Heart right ventricle (tissue), 16 donors: ENCODE results near the gene CRYM. TPM values are rescaled to one million over a fixed set of nuclear protein-coding genes. Genes with fewer than 3 reads are reported as not detected.

Source experiments
- ATAC-seq, 8 donors: fragments of 200-7000 bp; cut with Tn5 transposase; one replicate each; pipeline ENCODE4 v1.9.1; 2020; ENCODE audit warnings: mild to moderate bottlenecking in 8 of 8, moderate library complexity in 8 of 8, moderate number of reproducible peaks in 1 of 8
- DNase-seq, 2 donors: peaks; one replicate each; pipeline ENCODE4 v3.0.0-alpha.2; 2020
- H3K27ac ChIP-seq, 10 donors: fragments of 200-600 bp; sonication (generic) in 2 of 10; one replicate each; pipeline versions ENCODE4 v1.5.0 to v1.8.0; 2020 to 2022; ENCODE audit warnings: mild to moderate bottlenecking in 3 of 10
- H3K27me3 ChIP-seq, 7 donors: fragments of 200-600 bp; one replicate each; pipeline ENCODE4 v1.8.0; 2021 to 2022; ENCODE audit warnings: mild to moderate bottlenecking in 2 of 7
- H3K36me3 ChIP-seq, 9 donors: fragments of 200-600 bp; sonication (generic) in 1 of 9; one replicate each; pipeline versions ENCODE4 v1.5.0 to v1.8.0; 2020 to 2022; ENCODE audit warnings: mild to moderate bottlenecking in 2 of 9
- H3K4me1 ChIP-seq, 9 donors: fragments of 200-600 bp; sonication (generic) in 1 of 9; one replicate each; pipeline versions ENCODE4 v1.5.0 to v1.8.0; 2020 to 2022; ENCODE audit warnings: mild to moderate bottlenecking in 4 of 9
- H3K4me3 ChIP-seq, 10 donors: fragments of 200-600 bp; sonication (generic) in 2 of 10; one replicate each; pipeline versions ENCODE4 v1.5.0 to v1.8.0; 2020 to 2022; ENCODE audit warnings: mild to moderate bottlenecking in 7 of 10, moderate library complexity in 2 of 10
- H3K9me3 ChIP-seq, 11 donors: fragments of 200-600 bp in 10 of 11; sonication (generic) in 2 of 11; one replicate each; pipeline versions ENCODE4 v1.5.0 to v1.8.0; 2013 to 2022; ENCODE audit warnings: mild to moderate bottlenecking in 2 of 11, control low read depth in 1 of 11, moderate library complexity in 1 of 11
- WGBS, 2 donors: extraction: QIAGEN DNeasy Blood & Tissue Kit; methylation state at CpG; one replicate each; pipeline ENCODE4 v1.1.7; 2013; ENCODE audit warnings: inconsistent platforms in 1 of 2; 5-methylcytosine and 5-hydroxymethylcytosine counted together
- intact Hi-C, 10 donors: fragments of 100-400 bp; cut with DNase I; formaldehyde crosslinking; loops; one replicate each; pipeline versions ENCODE4 v1.11.1 to v1.14.2; 2022
- polyA plus RNA-seq, 2 donors: library from polyadenylated mRNA; stranded (reverse); fragments of 200-250 nt; gene quantifications; one replicate each; pipeline ENCODE4 v1.2.3, GENCODE V29; 2013
- total RNA-seq, 10 donors: library from RNA; stranded (reverse); fragmentation: NEBNext Ultra II Directional in 3 of 10; extraction: Animal tissue kit (Norgen Biotek cat#: 25700) in 3 of 10; gene quantifications; one replicate each; pipeline versions ENCODE4 v1.2.1 to v1.2.4, GENCODE V29; 2021 to 2023
- TF ChIP-seq, protein P1 (sequence below), 9 donors: fragments of 200-600 bp; sonication (generic) in 2 of 9; IDR thresholded peaks; one replicate each; pipeline versions ENCODE4 v1.5.0 to v1.8.0; 2021 to 2022; ENCODE audit warnings: antibody characterized with exemption in 9 of 9, mild to moderate bottlenecking in 5 of 9, moderate library complexity in 1 of 9
- donor health status: Arrhythmogenic right ventricular cardiomyopathy.
- donor health status: ischemic (EF 13 %, LVEDD 7.1; RV severe dilation, severe dysfunction).
- donor health status: healthy with polysubstance abuse.
- donor health status: DM: no; HTN: yes; CAD: no.
- donor health status: DM: no; HTN: no; CAD: no.
- donor health status: ischemic (EF 25% LVEDD 6.9; RV normal size, moderate dysfunction).
- donor health status: ischemic (EF 25% LVEDD 5.7; RV mildly dilated, moderate dysfunction).
- donor health status: healthy.
- donor health status: DM: yes; HTN: yes; CAD: no.
- donor health status: Ischemic cardiomyopathy.
- donor health status: ischemic (EF 35%, LVEDD 5.7; RV mildly dilated, moderate dysfunction).
- donor health status: nonischemic (EF 11% LVEDD 7.7; RV severe dilation, severe dysfunction).
- donor health status: DM: yes; HTN: yes; CAD: no.
- donor health status: PGD.
- donor health status: ischemic (EF 29% LVEDD 5.4; RV normal size, mild dysfunction).
- donor health status: nonischemic (EF 23%, LVEDD 6.1; RV moderate dilation, normal function).

CRYM gene
- total and polyA plus RNA-seq, 12 donors: 31.9 to 265 (median 143) TPM

DNA sequence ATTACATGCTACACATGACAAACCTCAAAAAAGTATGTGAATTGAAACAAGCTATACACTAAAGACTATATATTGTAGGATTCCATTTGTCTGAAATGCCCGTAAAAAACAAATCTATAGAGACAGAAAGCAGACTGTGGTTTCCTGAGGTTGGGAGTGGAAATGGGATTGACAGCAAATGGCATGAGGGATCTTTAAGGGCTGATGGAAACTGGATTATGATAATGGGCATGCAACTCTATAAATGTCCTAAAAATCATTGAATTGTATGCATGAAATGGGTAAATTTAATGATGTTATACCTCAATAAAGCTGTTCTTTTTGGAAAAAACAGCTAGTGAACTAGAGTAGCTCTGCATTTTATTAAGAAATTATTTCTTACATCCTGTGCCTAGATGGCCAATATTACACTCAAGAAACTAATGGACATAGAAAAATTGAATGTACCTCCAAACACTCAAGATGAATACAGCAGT is 45.0 kb downstream of the CRYM start:
- no peak overlapping the region for H3K27ac ChIP-seq
- no peaks in the 10 kb centered on the region for H3K36me3 ChIP-seq
- H3K4me3 ChIP-seq: no peak overlapping the region
- WGBS, 2 donors: 89 to 91% methylated on average over 1 of the region's 1 CpG
- intact Hi-C loops: no loop called here
- ATAC-seq: no peak
- H3K27me3 ChIP-seq: peaks cover 0 to 26% (median 7%) of the 10 kb centered on the region in 7 donors
- DNase-seq: no peak
- TF ChIP-seq, protein P1, sequence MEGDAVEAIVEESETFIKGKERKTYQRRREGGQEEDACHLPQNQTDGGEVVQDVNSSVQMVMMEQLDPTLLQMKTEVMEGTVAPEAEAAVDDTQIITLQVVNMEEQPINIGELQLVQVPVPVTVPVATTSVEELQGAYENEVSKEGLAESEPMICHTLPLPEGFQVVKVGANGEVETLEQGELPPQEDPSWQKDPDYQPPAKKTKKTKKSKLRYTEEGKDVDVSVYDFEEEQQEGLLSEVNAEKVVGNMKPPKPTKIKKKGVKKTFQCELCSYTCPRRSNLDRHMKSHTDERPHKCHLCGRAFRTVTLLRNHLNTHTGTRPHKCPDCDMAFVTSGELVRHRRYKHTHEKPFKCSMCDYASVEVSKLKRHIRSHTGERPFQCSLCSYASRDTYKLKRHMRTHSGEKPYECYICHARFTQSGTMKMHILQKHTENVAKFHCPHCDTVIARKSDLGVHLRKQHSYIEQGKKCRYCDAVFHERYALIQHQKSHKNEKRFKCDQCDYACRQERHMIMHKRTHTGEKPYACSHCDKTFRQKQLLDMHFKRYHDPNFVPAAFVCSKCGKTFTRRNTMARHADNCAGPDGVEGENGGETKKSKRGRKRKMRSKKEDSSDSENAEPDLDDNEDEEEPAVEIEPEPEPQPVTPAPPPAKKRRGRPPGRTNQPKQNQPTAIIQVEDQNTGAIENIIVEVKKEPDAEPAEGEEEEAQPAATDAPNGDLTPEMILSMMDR (IDR thresholded peaks at IDR 0.05): no peak
- H3K9me3 ChIP-seq: no peaks in the 10 kb centered on the region
- no peaks in the 10 kb centered on the region for H3K4me1 ChIP-seq

DNA sequence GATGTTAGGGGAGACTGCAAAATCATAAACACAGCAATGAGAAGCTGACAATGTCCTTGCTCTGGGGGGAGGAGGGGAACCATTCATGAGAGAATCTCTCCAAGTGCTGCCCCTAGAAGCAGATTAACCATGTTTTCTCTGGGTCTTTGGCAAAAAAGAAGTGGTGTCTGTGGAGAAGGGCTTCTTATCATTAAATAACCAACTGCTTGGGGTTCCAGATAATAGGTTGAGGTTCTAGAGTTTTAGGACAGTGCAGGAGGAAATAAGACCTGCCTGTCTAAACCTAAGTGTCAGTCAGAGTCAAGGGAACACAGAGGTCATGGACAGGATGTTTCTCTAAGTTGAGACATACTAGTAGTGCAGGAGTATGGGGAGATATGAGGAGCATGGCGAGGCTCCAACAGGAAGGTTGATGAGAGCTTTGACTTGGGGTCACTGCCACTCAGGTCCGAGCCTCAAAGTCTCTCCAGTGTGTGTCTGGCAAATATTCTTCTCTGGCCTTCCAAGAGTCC is 49.7 kb downstream of the CRYM start:
- H3K27me3 ChIP-seq: peaks cover 0 to 46% (median 10%) of the 10 kb centered on the region in 7 donors
- no peak for DNase-seq
- no peak for ATAC-seq
- whole genome bisulfite sequencing, 2 donors: 48 to 61% methylated on average over 2 of the region's 2 CpGs
- no peaks in the 10 kb centered on the region for H3K9me3 ChIP-seq
- H3K27ac ChIP-seq: no peak overlapping the region
- TF ChIP-seq, protein P1 (IDR thresholded peaks at IDR 0.05): no peak
- no peaks in the 10 kb centered on the region for H3K36me3 ChIP-seq
- intact Hi-C loops: no loop called here
- H3K4me1 ChIP-seq: no peaks in the 10 kb centered on the region
- H3K4me3 ChIP-seq: no peak overlapping the region

DNA sequence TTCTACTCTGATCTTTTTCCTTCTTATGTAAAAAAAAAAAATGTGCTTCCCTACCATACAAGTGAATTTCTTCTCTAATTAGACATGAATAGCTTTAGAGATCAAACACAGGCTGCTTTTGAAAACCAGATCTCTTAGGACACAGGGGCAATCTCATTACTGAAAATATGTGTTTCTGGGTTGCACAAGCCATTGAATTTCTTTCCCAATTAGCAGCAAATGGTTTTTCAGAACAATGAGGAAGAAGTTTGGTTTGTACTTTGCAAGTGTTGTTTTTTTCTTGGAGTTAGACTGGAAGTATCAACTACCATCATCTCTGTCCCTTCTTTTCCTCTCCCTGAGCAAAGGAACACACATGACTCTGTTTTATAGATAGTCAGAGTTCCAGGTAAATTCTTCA is 50.2 kb downstream of the CRYM start:
- Histone ChIP-seq H3K4me3 (no peak overlapping the region), H3K36me3 (no peaks in the 10 kb centered on the region), H3K9me3 (no peaks in the 10 kb centered on the region), H3K27ac (no peak overlapping the region), H3K27me3 (peaks cover 0 to 46% (median 15%) of the 10 kb centered on the region in 7 donors), H3K4me1 (no peaks in the 10 kb centered on the region)
- intact Hi-C loops: no loop called here
- no peak for ATAC-seq
- TF ChIP-seq, protein P1 (IDR thresholded peaks at IDR 0.05): no peak
- DNase-seq: no peak

DNA sequence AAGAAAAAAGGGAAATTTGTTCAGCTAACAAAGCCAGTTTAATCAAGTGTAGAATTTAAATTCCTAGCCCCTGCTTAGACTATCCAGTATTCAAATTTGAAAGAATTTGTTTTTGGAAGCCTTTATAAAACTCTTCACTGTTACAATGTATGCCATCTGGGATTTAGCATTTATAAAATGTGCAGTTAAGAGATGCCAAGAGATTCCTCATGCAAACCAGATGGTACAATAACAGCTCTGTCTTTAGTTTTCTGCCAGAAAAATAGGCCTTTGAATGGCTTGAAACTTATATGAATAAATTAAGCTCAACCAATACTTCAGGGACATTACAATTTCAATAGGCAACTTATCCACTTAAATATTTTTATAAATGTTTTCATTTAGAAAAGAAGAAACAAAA is 51.3 kb downstream of the CRYM start:
- intact Hi-C loops: no loop called here
- ATAC-seq (no peak), DNase-seq (no peak)
- no peaks in the 10 kb centered on the region for H3K36me3 ChIP-seq
- no peaks in the 10 kb centered on the region for H3K4me1 ChIP-seq
- H3K4me3 ChIP-seq: no peak overlapping the region
- TF ChIP-seq, protein P1 (IDR thresholded peaks at IDR 0.05): no peak
- H3K9me3 ChIP-seq: no peaks in the 10 kb centered on the region
- H3K27ac ChIP-seq: no peak overlapping the region
- peaks cover 0 to 46% (median 16%) of the 10 kb centered on the region in 7 donors for H3K27me3 ChIP-seq
